OCI-LY7 (cell line): ENCODE results near the gene NUDT21.

ENCODE experiments used
- EZH2phosphoT487 ChIP-seq: fragments of 200-600 bp; sonication (generic); IDR thresholded peaks from 2 replicates; pipeline ENCODE4 v1.6.1; 2018; ENCODE audit warnings: low read depth, borderline replicate concordance, mild to moderate bottlenecking, mixed run types, antibody characterized with exemption, low read length, moderate library complexity, mixed read lengths
- TF ChIP-seq, protein P1 (sequence below): fragments of 200-600 bp; sonication (generic); conservative IDR thresholded peaks from 2 replicates; pipeline ENCODE4 v1.5.1; 2014; ENCODE audit warnings: mild to moderate bottlenecking, antibody characterized with exemption, low read length, moderate library complexity, mixed read lengths

DNA sequence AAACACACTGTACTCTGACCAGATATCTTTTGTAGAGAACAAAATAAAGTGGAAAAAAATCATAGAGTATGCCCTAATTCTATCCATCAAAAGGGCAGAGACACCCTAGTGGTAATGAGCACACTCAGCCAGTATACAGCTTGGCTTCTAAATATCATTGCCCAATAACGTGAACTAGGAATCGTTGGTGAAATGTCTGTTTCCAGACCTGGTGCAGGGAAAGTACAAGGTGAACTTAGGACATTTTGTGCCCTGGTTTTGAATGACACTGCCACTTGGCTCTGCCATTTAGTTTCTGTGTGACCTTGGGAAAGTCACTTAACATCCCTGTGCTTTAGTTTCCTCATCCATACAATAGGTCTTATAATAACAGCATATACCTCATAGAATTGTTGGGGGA lies 39.5 kb downstream of the NUDT21 start:
- TF ChIP-seq, protein P1, sequence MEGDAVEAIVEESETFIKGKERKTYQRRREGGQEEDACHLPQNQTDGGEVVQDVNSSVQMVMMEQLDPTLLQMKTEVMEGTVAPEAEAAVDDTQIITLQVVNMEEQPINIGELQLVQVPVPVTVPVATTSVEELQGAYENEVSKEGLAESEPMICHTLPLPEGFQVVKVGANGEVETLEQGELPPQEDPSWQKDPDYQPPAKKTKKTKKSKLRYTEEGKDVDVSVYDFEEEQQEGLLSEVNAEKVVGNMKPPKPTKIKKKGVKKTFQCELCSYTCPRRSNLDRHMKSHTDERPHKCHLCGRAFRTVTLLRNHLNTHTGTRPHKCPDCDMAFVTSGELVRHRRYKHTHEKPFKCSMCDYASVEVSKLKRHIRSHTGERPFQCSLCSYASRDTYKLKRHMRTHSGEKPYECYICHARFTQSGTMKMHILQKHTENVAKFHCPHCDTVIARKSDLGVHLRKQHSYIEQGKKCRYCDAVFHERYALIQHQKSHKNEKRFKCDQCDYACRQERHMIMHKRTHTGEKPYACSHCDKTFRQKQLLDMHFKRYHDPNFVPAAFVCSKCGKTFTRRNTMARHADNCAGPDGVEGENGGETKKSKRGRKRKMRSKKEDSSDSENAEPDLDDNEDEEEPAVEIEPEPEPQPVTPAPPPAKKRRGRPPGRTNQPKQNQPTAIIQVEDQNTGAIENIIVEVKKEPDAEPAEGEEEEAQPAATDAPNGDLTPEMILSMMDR, result no peak
- no peak for TF ChIP-seq EZH2phosphoT487
